HL-60 (cell line): ENCODE results near the gene COL1A2.

ENCODE experiments used
- GABPA ChIP-seq: IDR thresholded peaks from 2 replicates; pipeline ENCODE4 v1.6.1; 2012; ENCODE audit warnings: low read depth
- POLR2AphosphoS5 ChIP-seq: IDR thresholded peaks from 2 replicates; pipeline ENCODE4 v1.6.1; 2012; ENCODE audit warnings: low read depth
- SPI1 ChIP-seq: IDR thresholded peaks from 2 replicates; pipeline ENCODE4 v1.6.1; 2012; ENCODE audit warnings: low read depth, mild to moderate bottlenecking, borderline replicate concordance
- TF ChIP-seq, protein P1 (sequence below): IDR thresholded peaks from one replicate; pipeline ENCODE4 v1.5.1; 2011; ENCODE audit warnings: low read length, control low read depth, inconsistent platforms; ENCODE audit not compliant: insufficient read depth
- TF ChIP-seq, protein P2 (sequence below): IDR thresholded peaks from 2 replicates; pipeline ENCODE4 v1.6.1; 2012; ENCODE audit warnings: low read depth; ENCODE audit not compliant: insufficient replicate concordance

- TF ChIP-seq, protein P1, sequence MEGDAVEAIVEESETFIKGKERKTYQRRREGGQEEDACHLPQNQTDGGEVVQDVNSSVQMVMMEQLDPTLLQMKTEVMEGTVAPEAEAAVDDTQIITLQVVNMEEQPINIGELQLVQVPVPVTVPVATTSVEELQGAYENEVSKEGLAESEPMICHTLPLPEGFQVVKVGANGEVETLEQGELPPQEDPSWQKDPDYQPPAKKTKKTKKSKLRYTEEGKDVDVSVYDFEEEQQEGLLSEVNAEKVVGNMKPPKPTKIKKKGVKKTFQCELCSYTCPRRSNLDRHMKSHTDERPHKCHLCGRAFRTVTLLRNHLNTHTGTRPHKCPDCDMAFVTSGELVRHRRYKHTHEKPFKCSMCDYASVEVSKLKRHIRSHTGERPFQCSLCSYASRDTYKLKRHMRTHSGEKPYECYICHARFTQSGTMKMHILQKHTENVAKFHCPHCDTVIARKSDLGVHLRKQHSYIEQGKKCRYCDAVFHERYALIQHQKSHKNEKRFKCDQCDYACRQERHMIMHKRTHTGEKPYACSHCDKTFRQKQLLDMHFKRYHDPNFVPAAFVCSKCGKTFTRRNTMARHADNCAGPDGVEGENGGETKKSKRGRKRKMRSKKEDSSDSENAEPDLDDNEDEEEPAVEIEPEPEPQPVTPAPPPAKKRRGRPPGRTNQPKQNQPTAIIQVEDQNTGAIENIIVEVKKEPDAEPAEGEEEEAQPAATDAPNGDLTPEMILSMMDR, result no peak
- TF ChIP-seq POLR2AphosphoS5 (no peak), SPI1 (no peak), GABPA (no peak)
- TF ChIP-seq, protein P2, sequence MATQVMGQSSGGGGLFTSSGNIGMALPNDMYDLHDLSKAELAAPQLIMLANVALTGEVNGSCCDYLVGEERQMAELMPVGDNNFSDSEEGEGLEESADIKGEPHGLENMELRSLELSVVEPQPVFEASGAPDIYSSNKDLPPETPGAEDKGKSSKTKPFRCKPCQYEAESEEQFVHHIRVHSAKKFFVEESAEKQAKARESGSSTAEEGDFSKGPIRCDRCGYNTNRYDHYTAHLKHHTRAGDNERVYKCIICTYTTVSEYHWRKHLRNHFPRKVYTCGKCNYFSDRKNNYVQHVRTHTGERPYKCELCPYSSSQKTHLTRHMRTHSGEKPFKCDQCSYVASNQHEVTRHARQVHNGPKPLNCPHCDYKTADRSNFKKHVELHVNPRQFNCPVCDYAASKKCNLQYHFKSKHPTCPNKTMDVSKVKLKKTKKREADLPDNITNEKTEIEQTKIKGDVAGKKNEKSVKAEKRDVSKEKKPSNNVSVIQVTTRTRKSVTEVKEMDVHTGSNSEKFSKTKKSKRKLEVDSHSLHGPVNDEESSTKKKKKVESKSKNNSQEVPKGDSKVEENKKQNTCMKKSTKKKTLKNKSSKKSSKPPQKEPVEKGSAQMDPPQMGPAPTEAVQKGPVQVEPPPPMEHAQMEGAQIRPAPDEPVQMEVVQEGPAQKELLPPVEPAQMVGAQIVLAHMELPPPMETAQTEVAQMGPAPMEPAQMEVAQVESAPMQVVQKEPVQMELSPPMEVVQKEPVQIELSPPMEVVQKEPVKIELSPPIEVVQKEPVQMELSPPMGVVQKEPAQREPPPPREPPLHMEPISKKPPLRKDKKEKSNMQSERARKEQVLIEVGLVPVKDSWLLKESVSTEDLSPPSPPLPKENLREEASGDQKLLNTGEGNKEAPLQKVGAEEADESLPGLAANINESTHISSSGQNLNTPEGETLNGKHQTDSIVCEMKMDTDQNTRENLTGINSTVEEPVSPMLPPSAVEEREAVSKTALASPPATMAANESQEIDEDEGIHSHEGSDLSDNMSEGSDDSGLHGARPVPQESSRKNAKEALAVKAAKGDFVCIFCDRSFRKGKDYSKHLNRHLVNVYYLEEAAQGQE, result no peak
Observed at GRCh38 chr7:94397722-94398121, 3.0 kb downstream of the COL1A2 start.
